T-cell (primary cell): ENCODE data around the gene PIP4K2A. TPM values are rescaled to one million over a fixed set of nuclear protein-coding genes. Genes with fewer than 3 reads are reported as not detected.
"Not testable (repeated sequence)": the region's sequence is repeated elsewhere in the genome, so short reads cannot be mapped to it uniquely, and the experiment has no call there.

Experiments used
- ATAC-seq, 4 experiments: fragments of 200-7000 bp in 3 of 4; fragments of 150-1000 bp in 1 of 4; cut with Tn5 transposase; replicated peaks in 1 of 4; 1 replicate in 3 of 4; 2 replicates in 1 of 4; pipeline ENCODE4 v1.10.0; 2021; ENCODE audit warnings: moderate library complexity in 3 of 4, mild to moderate bottlenecking in 2 of 4, moderate number of reproducible peaks in 1 of 4
- CTCF ChIA-PET, 2 donors: fragments of 300-600 bp; sonication (Branson Sonifier 250); formaldehyde crosslinking; loops; one replicate each; lab custom pipeline; 2022; ENCODE audit warnings: antibody characterized with exemption in 2 of 2; lab: Charles Lee
- POLR2A ChIA-PET, 2 donors: fragments of 300-600 bp; sonication (Branson Sonifier 250); formaldehyde crosslinking; loops; one replicate each; lab custom pipeline; 2022; ENCODE audit warnings: antibody characterized with exemption in 2 of 2; lab: Charles Lee
- DNase-seq, 35 experiments: peaks; one replicate each; pipeline versions ENCODE4 v3.0.0 to v3.0.0-alpha.2; 2013 to 2023
- H3K27ac ChIP-seq: one replicate; pipeline ENCODE4 v1.5.1; 2013; ENCODE audit warnings: low read length
- H3K27me3 ChIP-seq, 2 experiments: replicated peaks in 1 of 2; 1 replicate in 1 of 2; 2 replicates in 1 of 2; pipeline versions ENCODE4 v1.6.1 to v1.7.0; 2013; ENCODE audit warnings: low read length in 1 of 2, mixed read lengths in 1 of 2; ENCODE audit not compliant: control insufficient read depth in 2 of 2, insufficient read depth in 2 of 2; ENCODE audit errors: extremely low read depth in 1 of 2
- H3K36me3 ChIP-seq, 2 donors: 1 replicate in 1 of 2; 2 replicates in 1 of 2; pipeline versions ENCODE4 v1.6.1 to v1.7.0; 2013; ENCODE audit warnings: low read length in 1 of 2; ENCODE audit not compliant: control insufficient read depth in 2 of 2, insufficient read depth in 1 of 2; ENCODE audit errors: extremely low read depth in 1 of 2
- H3K4me1 ChIP-seq, 2 experiments: 1 replicate in 1 of 2; 2 replicates in 1 of 2; pipeline versions ENCODE4 v1.6.1 to v1.7.0; 2013; ENCODE audit warnings: low read length in 2 of 2, mixed read lengths in 1 of 2; ENCODE audit not compliant: insufficient read depth in 2 of 2, control insufficient read depth in 1 of 2; ENCODE audit errors: extremely low read depth in 1 of 2
- H3K4me3 ChIP-seq, 2 donors: 1 replicate in 1 of 2; 2 replicates in 1 of 2; pipeline versions ENCODE4 v1.5.1 to v1.7.0; 2013; ENCODE audit warnings: mild to moderate bottlenecking in 2 of 2, low read length in 1 of 2, moderate library complexity in 1 of 2; ENCODE audit not compliant: control insufficient read depth in 1 of 2; ENCODE audit errors: extremely low read depth in 1 of 2
- H3K9me3 ChIP-seq: 2 replicates; pipeline ENCODE4 v1.7.0; 2013
- H3K27ac Mint-ChIP-seq, 2 donors: one replicate each; pipeline ENCODE4 v1.8.0; 2020 to 2021; ENCODE audit warnings: mild to moderate bottlenecking in 2 of 2, mixed read lengths in 2 of 2
- H3K27me3 Mint-ChIP-seq, 2 donors: one replicate each; pipeline ENCODE4 v1.8.0; 2021 to 2022; ENCODE audit warnings: mixed read lengths in 2 of 2
- H3K36me3 Mint-ChIP-seq: one replicate; pipeline ENCODE4 v1.8.0; 2021; ENCODE audit warnings: mixed read lengths
- H3K4me1 Mint-ChIP-seq, 3 donors: one replicate each; pipeline ENCODE4 v1.8.0; 2020 to 2022; ENCODE audit warnings: mixed read lengths in 3 of 3, mild to moderate bottlenecking in 1 of 3
- H3K4me3 Mint-ChIP-seq, 3 donors: one replicate each; pipeline ENCODE4 v1.8.0; 2020 to 2022; ENCODE audit warnings: mild to moderate bottlenecking in 3 of 3, mixed read lengths in 3 of 3, moderate library complexity in 3 of 3
- H3K9me3 Mint-ChIP-seq, 3 donors: one replicate each; pipeline ENCODE4 v1.8.0; 2020 to 2022; ENCODE audit warnings: mixed read lengths in 3 of 3
- WGBS: methylation state at CpG from one replicate; pipeline ENCODE4 v1.1.5; 2013; ENCODE audit warnings: missing lambda C conversion rate; ENCODE audit not compliant: insufficient coverage; 5-methylcytosine and 5-hydroxymethylcytosine counted together
- total RNA-seq, 35 experiments: library from RNA in 6 of 35; stranded (reverse) in 6 of 35; fragments of 120-200 nt in 1 of 35; gene quantifications; one replicate each; pipeline versions ENCODE4 v1.2.1 to v1.2.4 and lab custom pipeline; 2013 to 2026

The PIP4K2A gene
- total RNA-seq, 5 donors from 2014 or later (not counting 1 experiment from before 2014, with no cell fraction given), result 129 to 238 (median 160) TPM

- WGBS, result no CpG with 5 or more reads among the region's 2 CpGs
- peaks cover 0 to 2% of the 10 kb centered on the region in 2 experiments for H3K4me1 ChIP-seq
- no peaks in the 10 kb centered on the region for H3K27me3 ChIP-seq
- H3K27ac ChIP-seq, result no peak overlapping the region
- H3K9me3 ChIP-seq, result no peaks in the 10 kb centered on the region
- no peaks in the 10 kb centered on the region for H3K36me3 Mint-ChIP-seq
- peaks cover 8 to 9% (median 8%) of the 10 kb centered on the region in 3 donors for H3K4me1 Mint-ChIP-seq
- DNase-seq (no peak), ATAC-seq (no peak)
- H3K4me3 Mint-ChIP-seq, result no peak overlapping the region
- no peak overlapping the region for H3K27ac Mint-ChIP-seq
- POLR2A ChIA-PET, result interaction anchor here in 1 of 2 donors (0.5 to 0.6 kb wide), 2 partner anchors 9 to 53 kb away, joined by 3 read pairs; no protein-coding TSS in a partner anchor
- H3K4me3 ChIP-seq, result no peak overlapping the region
- no peaks in the 10 kb centered on the region for H3K27me3 Mint-ChIP-seq
- H3K9me3 Mint-ChIP-seq, result no peaks in the 10 kb centered on the region
- CTCF ChIA-PET, result no interaction called here
- no peaks in the 10 kb centered on the region for H3K36me3 ChIP-seq
Measured at GRCh38 chr10:22752272-22752889, 38.0 kb upstream of the PIP4K2A start.

GRCh38 chr10:22750131-22750530 lies 35.8 kb upstream of the PIP4K2A start:
- no peak for ATAC-seq
- POLR2A ChIA-PET, result interaction anchor here (0.5 to 0.7 kb wide), 2 partner anchors 55 to 161 kb away, joined by 3 read pairs; no protein-coding TSS in a partner anchor
- no peak for DNase-seq
- Mint-ChIP-seq H3K4me1 (peaks cover 8 to 9% (median 8%) of the 10 kb centered on the region in 3 donors), H3K9me3 (no peaks in the 10 kb centered on the region), H3K27me3 (no peaks in the 10 kb centered on the region), H3K4me3 (no peak overlapping the region), H3K27ac (no peak overlapping the region), H3K36me3 (no peaks in the 10 kb centered on the region)
- Histone ChIP-seq H3K9me3 (no peaks in the 10 kb centered on the region), H3K36me3 (no peaks in the 10 kb centered on the region), H3K27ac (no peak overlapping the region), H3K4me1 (peaks cover 0 to 2% of the 10 kb centered on the region in 2 experiments), H3K4me3 (no peak overlapping the region), H3K27me3 (no peaks in the 10 kb centered on the region)
- CTCF ChIA-PET, result no interaction called here
- WGBS, result no CpG with 5 or more reads among the region's 2 CpGs

DNA sequence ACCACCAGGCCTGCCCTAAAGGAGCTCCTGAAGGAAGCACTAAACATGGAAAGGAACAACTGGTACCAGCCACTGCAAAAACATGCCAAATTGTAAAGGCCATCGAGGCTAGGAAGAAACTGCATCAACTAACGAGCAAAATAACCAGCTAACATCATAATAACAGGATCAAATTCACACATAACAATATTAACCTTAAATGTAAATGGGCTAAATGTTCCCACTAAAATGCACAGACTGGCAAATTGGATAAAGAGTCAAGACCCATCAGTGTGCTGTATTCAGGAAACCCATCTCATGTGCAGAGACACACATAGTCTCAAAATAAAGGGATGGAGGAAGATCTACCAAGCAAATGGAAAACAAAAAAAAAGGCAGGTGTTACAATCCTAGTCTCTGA lies 30.5 kb upstream of the PIP4K2A start:
- not testable (repeated sequence) for H3K4me1 ChIP-seq, H3K36me3 ChIP-seq, H3K9me3 Mint-ChIP-seq, H3K27me3 Mint-ChIP-seq, H3K4me3 Mint-ChIP-seq, H3K4me3 ChIP-seq, H3K27ac ChIP-seq, H3K9me3 ChIP-seq, H3K36me3 Mint-ChIP-seq, DNase-seq, H3K4me1 Mint-ChIP-seq, ATAC-seq, H3K27me3 ChIP-seq
- POLR2A ChIA-PET, result interaction anchor here in 1 of 2 donors (0.6 kb wide), 2 partner anchors 105 to 856 kb away, joined by 4 to 17 read pairs; no protein-coding TSS in a partner anchor
- CTCF ChIA-PET, result interaction anchor here in 1 of 2 donors (0.7 kb wide), 1 partner anchor 41 kb away, joined by 3 read pairs; no protein-coding TSS in a partner anchor
- H3K27ac Mint-ChIP-seq, result peak overlapping the region in 1 of 2 donors; percentile 22
- no CpG with 5 or more reads among the region's 2 CpGs for WGBS

- Histone ChIP-seq H3K27me3 (peaks cover 0 to 1% of the 10 kb centered on the region in 2 experiments), H3K9me3 (no peaks in the 10 kb centered on the region), H3K4me3 (no peak overlapping the region), H3K4me1 (no peaks in the 10 kb centered on the region), H3K27ac (no peak overlapping the region), H3K36me3 (no peaks in the 10 kb centered on the region)
- ChIA-PET POLR2A (no interaction called here), CTCF (interaction anchor here in 1 of 2 donors (0.9 kb wide), 1 partner anchor 18 kb away, joined by 3 read pairs; no protein-coding TSS in a partner anchor)
- DNase-seq, result no peak
- Mint-ChIP-seq H3K4me3 (no peak overlapping the region), H3K27ac (no peak overlapping the region), H3K9me3 (peaks cover 0 to 3% (median 0%) of the 10 kb centered on the region in 3 donors), H3K4me1 (peaks cover 0 to 2% (median 0%) of the 10 kb centered on the region in 3 donors), H3K36me3 (peaks cover 3% of the 10 kb centered on the region), H3K27me3 (no peaks in the 10 kb centered on the region)
- no peak for ATAC-seq
- WGBS, result no CpG with 5 or more reads among the region's 1 CpG
Measured at GRCh38 chr10:22742678-22743077, 28.3 kb upstream of the PIP4K2A start.

GRCh38 chr10:22741631-22742030 lies 27.3 kb upstream of the PIP4K2A start:
- not testable (repeated sequence) for H3K4me3 Mint-ChIP-seq, H3K9me3 ChIP-seq, H3K4me1 Mint-ChIP-seq, DNase-seq, H3K27me3 ChIP-seq, H3K9me3 Mint-ChIP-seq, H3K4me3 ChIP-seq, H3K27me3 Mint-ChIP-seq, ATAC-seq, H3K36me3 Mint-ChIP-seq, H3K27ac ChIP-seq, H3K27ac Mint-ChIP-seq, H3K4me1 ChIP-seq, H3K36me3 ChIP-seq
- POLR2A ChIA-PET, result interaction anchor here (0.6 to 1.1 kb wide), 3 partner anchors 9 to 670 kb away, joined by 3 to 4 read pairs (median 3); no protein-coding TSS in a partner anchor
- no CpG with 5 or more reads among the region's 4 CpGs for WGBS
- CTCF ChIA-PET, result interaction anchor here (0.5 to 1.3 kb wide), 4 partner anchors 19 to 167 kb away, joined by 3 to 4 read pairs (median 4); no protein-coding TSS in a partner anchor

DNA sequence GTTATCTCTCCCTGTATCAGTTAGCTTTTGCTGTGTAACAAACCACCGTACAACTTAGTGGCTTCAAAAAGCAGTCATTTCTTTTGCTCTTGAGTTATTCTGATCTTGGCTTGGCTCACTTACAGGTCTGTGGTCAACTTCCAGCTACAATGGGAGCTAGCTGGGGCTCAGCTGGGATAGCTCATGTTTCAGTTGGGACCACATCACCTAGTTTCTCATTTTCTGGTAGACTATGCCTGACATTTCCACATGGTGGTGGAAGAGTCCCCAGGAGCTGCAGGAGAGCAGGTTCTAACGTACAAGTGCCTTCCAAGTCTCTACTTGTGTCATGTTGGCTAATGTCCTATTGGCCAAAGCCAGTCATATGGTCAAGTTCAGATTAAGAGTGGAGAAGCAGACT lies 25.8 kb upstream of the PIP4K2A start:
- Histone ChIP-seq H3K27ac (no peak overlapping the region), H3K36me3 (no peaks in the 10 kb centered on the region), H3K4me1 (no peaks in the 10 kb centered on the region), H3K9me3 (no peaks in the 10 kb centered on the region), H3K27me3 (peaks cover 0 to 3% of the 10 kb centered on the region in 2 experiments), H3K4me3 (no peak overlapping the region)
- ChIA-PET CTCF (no interaction called here), POLR2A (no interaction called here)
- WGBS, result 90% methylated on average over 2 of the region's 2 CpGs
- Mint-ChIP-seq H3K36me3 (peaks cover 3% of the 10 kb centered on the region), H3K9me3 (peaks cover 0 to 3% (median 0%) of the 10 kb centered on the region in 3 donors), H3K4me3 (no peak overlapping the region), H3K4me1 (peaks cover 0 to 2% (median 0%) of the 10 kb centered on the region in 3 donors), H3K27me3 (peaks cover 0 to 1% of the 10 kb centered on the region in 2 donors), H3K27ac (no peak overlapping the region)
- no peak for ATAC-seq
- DNase-seq, result no peak
